Fibroblast of lung (primary cell): ENCODE results near the gene WDSUB1. TPM values are rescaled to one million over a fixed set of nuclear protein-coding genes. Genes with fewer than 3 reads are reported as not detected.

ENCODE experiments used
- DNase-seq, 2 donors: peaks; one replicate each; pipeline versions ENCODE4 v3.0.0 to v3.0.0-alpha.2; 2010; ENCODE audit warnings: low read depth in 2 of 2
- H2AFZ ChIP-seq: 2 replicates; pipeline ENCODE4 v1.5.1; 2012; ENCODE audit warnings: low read length, control low read depth, inconsistent platforms
- H3K27ac ChIP-seq: 2 replicates; pipeline ENCODE4 v1.5.1; 2011; ENCODE audit warnings: low read length, control low read depth; ENCODE audit not compliant: insufficient read depth
- H3K27me3 ChIP-seq: 2 replicates; pipeline ENCODE4 v1.5.1; 2011; ENCODE audit warnings: mild to moderate bottlenecking, low read length; ENCODE audit not compliant: control insufficient read depth, insufficient read depth
- H3K36me3 ChIP-seq: 2 replicates; pipeline ENCODE4 v1.5.1; 2011; ENCODE audit warnings: low read length; ENCODE audit not compliant: control insufficient read depth, insufficient read depth
- H3K4me1 ChIP-seq: 2 replicates; pipeline ENCODE4 v1.5.1; 2011; ENCODE audit warnings: low read length; ENCODE audit not compliant: control insufficient read depth, insufficient read depth; ENCODE audit errors: extremely low read depth
- H3K4me2 ChIP-seq: 2 replicates; pipeline ENCODE4 v1.5.1; 2011; ENCODE audit warnings: low read length, control low read depth; ENCODE audit not compliant: insufficient read depth; ENCODE audit errors: extremely low read depth
- H3K4me3 ChIP-seq, 4 experiments: fragments of 200-600 bp in 1 of 4; sonication (generic) in 1 of 4; replicated peaks in 1 of 4; 2 replicates each; pipeline ENCODE4 v1.5.1; 2011 to 2016; ENCODE audit warnings: low read length in 4 of 4, low read depth in 3 of 4, mild to moderate bottlenecking in 3 of 4, control low read depth in 2 of 4, inconsistent platforms in 1 of 4, mixed read lengths in 1 of 4; ENCODE audit not compliant: insufficient read depth in 1 of 4; ENCODE audit errors: control extremely low read depth in 1 of 4
- H3K79me2 ChIP-seq: 2 replicates; pipeline ENCODE4 v1.5.1; 2012; ENCODE audit warnings: mild to moderate bottlenecking, low read length, inconsistent platforms; ENCODE audit not compliant: control insufficient read depth, insufficient read depth
- H3K9ac ChIP-seq: 2 replicates; pipeline ENCODE4 v1.5.1; 2011; ENCODE audit warnings: mild to moderate bottlenecking, low read length, control low read depth; ENCODE audit not compliant: insufficient read depth
- H3K9me3 ChIP-seq: 2 replicates; pipeline ENCODE4 v1.5.1; 2012; ENCODE audit warnings: low read depth, low read length; ENCODE audit not compliant: control insufficient read depth, insufficient read depth
- H4K20me1 ChIP-seq: 2 replicates; pipeline ENCODE4 v1.5.1; 2011; ENCODE audit warnings: low read length; ENCODE audit not compliant: control insufficient read depth, insufficient read depth; ENCODE audit errors: extremely low read depth
- EZH2 ChIP-seq: IDR thresholded peaks from 2 replicates; pipeline ENCODE4 v1.5.1; 2012; ENCODE audit warnings: low read length, control low read depth, mild to moderate bottlenecking; ENCODE audit errors: missing control alignments
- polyA plus RNA-seq, 2 donors: library from polyadenylated mRNA; depleted of rRNA in 1 of 2; stranded (reverse) in 1 of 2; unstranded in 1 of 2; fragments of >200 nt; gene quantifications; 2 replicates each; pipeline ENCODE4 v1.2.1, GENCODE V29; 2011 to 2012; ENCODE audit warnings: missing spikeins in 1 of 2
- total RNA-seq: library from RNA; depleted of rRNA; stranded (reverse); fragments of >200 nt; gene quantifications from 2 replicates; pipeline ENCODE4 v1.2.1, GENCODE V29; 2014
- TF ChIP-seq, protein P1 (sequence below), 2 donors: IDR thresholded peaks in 1 of 2; conservative IDR thresholded peaks in 1 of 2; 1 replicate in 1 of 2; 2 replicates in 1 of 2; pipeline ENCODE4 v1.5.1; 2011 to 2012; ENCODE audit warnings: low read length in 2 of 2, control low read depth in 1 of 2, inconsistent platforms in 1 of 2, low read depth in 1 of 2, mild to moderate bottlenecking in 1 of 2

Gene WDSUB1
- total and polyA plus RNA-seq, 2 donors (not counting 1 experiment from before 2014, with no cell fraction given), result 7.5 to 18.3 TPM

DNA sequence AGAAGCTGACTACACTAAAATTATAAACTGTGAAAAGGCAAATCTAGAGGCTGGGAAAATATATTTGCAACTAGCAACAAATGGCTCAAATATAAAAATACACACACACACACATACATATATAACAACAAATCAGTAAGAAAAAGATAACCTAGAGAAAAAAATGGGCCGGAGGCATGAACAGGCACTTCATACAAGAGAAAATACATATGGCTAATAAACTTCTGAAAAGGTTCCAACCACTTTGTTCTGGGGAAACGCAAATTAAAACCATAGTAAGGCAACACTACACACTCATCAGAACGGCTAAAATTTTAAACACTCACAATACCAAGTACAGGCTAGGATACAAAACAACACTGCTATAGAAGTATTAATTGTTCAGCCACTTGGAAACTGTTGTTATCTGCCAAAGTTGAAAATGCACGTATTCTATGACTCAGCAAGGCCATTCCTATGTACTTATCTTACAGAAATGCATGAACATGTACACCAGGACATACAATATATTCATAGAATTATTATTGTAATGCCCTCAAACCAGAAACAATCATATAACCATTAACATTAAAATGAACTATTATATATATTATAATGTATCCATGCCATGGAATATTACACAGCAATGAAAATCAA lies 15.6 kb downstream of the WDSUB1 start:
- Histone ChIP-seq H3K4me3 (no peak overlapping the region), H3K9me3 (no peaks in the 10 kb centered on the region), H3K4me1 (no peaks in the 10 kb centered on the region), H3K27me3 (no peaks in the 10 kb centered on the region), H3K79me2 (no peaks in the 10 kb centered on the region), H3K27ac (no peak overlapping the region), H3K36me3 (no peaks in the 10 kb centered on the region), H4K20me1 (no peaks in the 10 kb centered on the region), H2AFZ (no peak overlapping the region), H3K9ac (no peak overlapping the region), H3K4me2 (no peak overlapping the region)
- no peak for DNase-seq
- no peak for TF ChIP-seq EZH2
- TF ChIP-seq, protein P1, sequence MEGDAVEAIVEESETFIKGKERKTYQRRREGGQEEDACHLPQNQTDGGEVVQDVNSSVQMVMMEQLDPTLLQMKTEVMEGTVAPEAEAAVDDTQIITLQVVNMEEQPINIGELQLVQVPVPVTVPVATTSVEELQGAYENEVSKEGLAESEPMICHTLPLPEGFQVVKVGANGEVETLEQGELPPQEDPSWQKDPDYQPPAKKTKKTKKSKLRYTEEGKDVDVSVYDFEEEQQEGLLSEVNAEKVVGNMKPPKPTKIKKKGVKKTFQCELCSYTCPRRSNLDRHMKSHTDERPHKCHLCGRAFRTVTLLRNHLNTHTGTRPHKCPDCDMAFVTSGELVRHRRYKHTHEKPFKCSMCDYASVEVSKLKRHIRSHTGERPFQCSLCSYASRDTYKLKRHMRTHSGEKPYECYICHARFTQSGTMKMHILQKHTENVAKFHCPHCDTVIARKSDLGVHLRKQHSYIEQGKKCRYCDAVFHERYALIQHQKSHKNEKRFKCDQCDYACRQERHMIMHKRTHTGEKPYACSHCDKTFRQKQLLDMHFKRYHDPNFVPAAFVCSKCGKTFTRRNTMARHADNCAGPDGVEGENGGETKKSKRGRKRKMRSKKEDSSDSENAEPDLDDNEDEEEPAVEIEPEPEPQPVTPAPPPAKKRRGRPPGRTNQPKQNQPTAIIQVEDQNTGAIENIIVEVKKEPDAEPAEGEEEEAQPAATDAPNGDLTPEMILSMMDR (conservative IDR thresholded peaks at IDR 0.05 in 1 of 2, IDR thresholded peaks at IDR 0.05 in 1 of 2; ENCODE audit: low read depth in 1 of 2, low read length in 2 of 2), result no peak

DNA sequence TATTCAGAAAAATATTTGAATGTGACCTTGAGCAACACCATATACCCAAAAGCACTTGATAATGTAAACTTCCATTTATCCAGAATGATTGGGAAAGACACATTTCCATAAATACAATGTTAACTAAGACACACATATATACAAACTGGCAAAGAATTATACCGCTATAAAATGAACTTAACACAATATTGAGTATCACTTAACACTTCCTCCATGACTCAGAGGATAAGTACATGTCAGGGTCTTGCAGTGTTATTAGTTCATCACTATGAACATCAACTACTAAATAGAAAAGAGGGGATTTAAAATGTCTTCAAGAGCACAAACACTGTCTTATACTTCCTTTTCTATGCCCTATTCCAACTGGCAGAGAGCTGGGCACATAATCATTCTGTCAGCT lies 18.6 kb downstream of the WDSUB1 start:
- Histone ChIP-seq H4K20me1 (no peaks in the 10 kb centered on the region), H3K79me2 (no peaks in the 10 kb centered on the region), H3K4me1 (no peaks in the 10 kb centered on the region), H3K27me3 (no peaks in the 10 kb centered on the region), H3K9me3 (no peaks in the 10 kb centered on the region), H3K9ac (no peak overlapping the region), H3K36me3 (no peaks in the 10 kb centered on the region), H3K27ac (no peak overlapping the region), H3K4me2 (no peak overlapping the region), H2AFZ (no peak overlapping the region), H3K4me3 (no peak overlapping the region)
- DNase-seq, result peak; percentile 10 to 48
- TF ChIP-seq, protein P1 (conservative IDR thresholded peaks at IDR 0.05 in 1 of 2, IDR thresholded peaks at IDR 0.05 in 1 of 2; ENCODE audit: low read depth in 1 of 2, low read length in 2 of 2), result no peak
- no peak for TF ChIP-seq EZH2

DNA sequence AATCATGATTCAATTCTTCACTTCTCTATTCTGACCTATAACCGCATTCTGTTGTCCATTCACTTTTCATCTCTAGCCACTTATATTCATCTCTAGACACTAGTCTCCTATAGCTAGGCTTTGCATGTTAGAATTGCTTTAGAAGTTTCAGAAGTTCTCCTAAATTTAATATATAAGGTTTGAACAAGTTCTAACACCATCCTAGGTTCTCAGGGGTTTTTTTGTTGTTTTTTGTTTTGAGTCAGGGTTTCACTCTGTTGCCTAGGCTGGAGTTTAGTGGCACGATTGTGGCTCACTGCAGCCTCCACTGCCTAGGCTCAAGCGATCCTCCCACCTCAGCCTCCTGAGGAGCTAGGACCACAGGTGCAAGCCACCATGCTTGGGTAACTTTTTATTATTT lies 19.9 kb downstream of the WDSUB1 start:
- Histone ChIP-seq H3K79me2 (no peaks in the 10 kb centered on the region), H2AFZ (no peak overlapping the region), H4K20me1 (no peaks in the 10 kb centered on the region), H3K4me1 (no peaks in the 10 kb centered on the region), H3K4me2 (no peak overlapping the region), H3K36me3 (no peaks in the 10 kb centered on the region), H3K9ac (no peak overlapping the region), H3K4me3 (no peak overlapping the region), H3K9me3 (no peaks in the 10 kb centered on the region), H3K27me3 (no peaks in the 10 kb centered on the region), H3K27ac (no peak overlapping the region)
- no peak for DNase-seq
- TF ChIP-seq EZH2, result no peak
- TF ChIP-seq, protein P1 (conservative IDR thresholded peaks at IDR 0.05 in 1 of 2, IDR thresholded peaks at IDR 0.05 in 1 of 2; ENCODE audit: low read depth in 1 of 2, low read length in 2 of 2), result no peak
